OCI-LY3 (cell line): ENCODE measurements around the gene RGS19.

Experiments used
- H2AFZ ChIP-seq: fragments of 200-600, 300-600 bp; shearing (Covaris generic); 2 replicates; pipeline ENCODE4 v1.6.0; 2014; ENCODE audit warnings: antibody characterized with exemption, low read depth, low read length
- H3K27ac ChIP-seq: fragments of 200-600, 300-600 bp; sonication (generic); 2 replicates; pipeline ENCODE4 v1.5.1; 2014; ENCODE audit warnings: mild to moderate bottlenecking, low read length, moderate library complexity, mixed read lengths
- H3K27me3 ChIP-seq: fragments of 200-600, 300-600 bp; sonication (generic); 2 replicates; pipeline ENCODE4 v1.6.1; 2014; ENCODE audit warnings: low read depth, low read length, mixed read lengths
- H3K36me3 ChIP-seq: fragments of 200-600, 300-600 bp; sonication (generic); replicated peaks from 2 replicates; pipeline ENCODE3; 2014; ENCODE audit warnings: low read depth, low read length, mixed read lengths
- H3K4me1 ChIP-seq: fragments of 300-600, 200-600 bp; sonication (generic); 2 replicates; pipeline ENCODE4 v1.6.1; 2014; ENCODE audit warnings: low read length, mixed read lengths
- H3K4me2 ChIP-seq: fragments of 200-600, 300-600 bp; sonication (generic); 2 replicates; pipeline ENCODE4 v1.6.1; 2014; ENCODE audit warnings: low read length, mixed read lengths
- H3K4me3 ChIP-seq: fragments of 300-600, 200-600 bp; sonication (generic); 2 replicates; pipeline ENCODE4 v1.5.1; 2014; ENCODE audit warnings: antibody characterized with exemption, mild to moderate bottlenecking, low read length, moderate library complexity
- H3K79me2 ChIP-seq: fragments of 300-600, 200-600 bp; shearing (Covaris generic); 2 replicates; pipeline ENCODE4 v1.6.1; 2014; ENCODE audit warnings: mild to moderate bottlenecking, low read length, mixed read lengths
- H3K9ac ChIP-seq: fragments of 300-600, 200-600 bp; shearing (Covaris generic); 2 replicates; pipeline ENCODE4 v1.6.0; 2014; ENCODE audit warnings: mild to moderate bottlenecking, low read length, moderate library complexity
- H3K9me3 ChIP-seq: fragments of 200-600, 300-600 bp; shearing (Covaris generic); 2 replicates; pipeline ENCODE4 v1.6.1; 2014; ENCODE audit warnings: low read length, mixed read lengths; ENCODE audit not compliant: insufficient read depth
- H4K20me1 ChIP-seq: fragments of 200-600, 300-600 bp; sonication (generic); 2 replicates; pipeline ENCODE4 v1.6.1; 2016; ENCODE audit warnings: low read length, mixed read lengths; ENCODE audit not compliant: insufficient read depth
- EZH2phosphoT487 ChIP-seq: fragments of 200-600 bp; shearing (Covaris generic); IDR thresholded peaks from 2 replicates; pipeline ENCODE4 v1.6.1; 2018; ENCODE audit warnings: antibody characterized with exemption, mixed run types, low read depth
- TF ChIP-seq, protein P1 (sequence below): fragments of 200-600, 300-600 bp; sonication (generic); IDR thresholded peaks from 2 replicates; pipeline ENCODE4 v1.5.1; 2014; ENCODE audit warnings: antibody characterized with exemption, low read length, low read depth

Gene RGS19

DNA sequence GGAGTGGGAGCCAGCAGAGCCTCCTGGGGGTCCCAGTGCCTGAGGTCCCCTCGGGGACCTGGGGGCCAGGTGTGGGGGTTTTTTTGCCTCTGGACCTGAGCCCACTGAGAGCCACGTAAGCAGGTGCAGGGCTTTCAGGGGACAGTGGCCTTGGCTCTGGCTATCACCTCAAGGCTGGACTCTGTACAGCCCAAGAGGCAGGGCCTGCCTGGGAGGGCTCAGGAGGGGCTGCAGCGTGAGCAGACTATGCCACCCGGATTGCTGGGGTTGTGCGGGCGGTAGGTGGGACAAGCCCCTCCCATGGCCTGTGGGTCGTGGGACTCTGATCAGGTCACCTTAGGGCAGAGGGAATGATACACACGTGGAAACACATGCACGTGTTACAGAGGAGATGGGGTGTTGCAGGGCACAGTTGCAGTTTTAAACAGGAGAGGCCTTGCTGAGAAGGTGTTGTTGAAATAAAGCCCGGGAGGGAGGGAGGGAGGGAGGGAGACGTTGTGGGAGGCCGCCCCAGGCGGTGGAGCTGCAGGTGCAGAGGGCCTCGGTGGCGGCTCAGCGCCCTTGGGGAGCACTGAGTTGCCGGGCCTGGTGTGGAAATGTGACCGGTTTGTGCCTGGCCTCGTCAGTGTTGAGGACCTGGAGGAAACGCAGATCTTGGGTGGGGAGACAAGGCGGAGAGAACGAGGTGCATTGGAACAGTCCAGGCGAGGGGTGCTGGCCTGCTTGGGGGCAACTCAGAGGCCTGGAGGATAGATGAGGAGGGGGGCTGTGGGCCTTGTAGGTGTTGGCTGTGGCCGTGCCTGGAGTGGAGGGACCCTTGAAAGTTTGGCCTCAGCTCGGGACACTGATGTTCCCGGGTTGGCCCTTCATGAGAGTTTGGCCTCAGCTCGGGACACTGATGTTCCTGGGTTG lies 14.0 kb downstream of the RGS19 start:
- Histone ChIP-seq H3K9ac (no peak overlapping the region), H4K20me1 (no peaks in the 10 kb centered on the region), H3K4me3 (no peak overlapping the region), H3K27ac (no peak overlapping the region), H3K4me2 (no peak overlapping the region), H3K9me3 (no peaks in the 10 kb centered on the region), H3K36me3 (no peaks in the 10 kb centered on the region), H3K4me1 (peaks cover 20% of the 10 kb centered on the region), H2AFZ (no peak overlapping the region), H3K79me2 (no peaks in the 10 kb centered on the region), H3K27me3 (peaks cover 4% of the 10 kb centered on the region; the same call in 1 of the 2 replicates)
- TF ChIP-seq EZH2phosphoT487: no peak

DNA sequence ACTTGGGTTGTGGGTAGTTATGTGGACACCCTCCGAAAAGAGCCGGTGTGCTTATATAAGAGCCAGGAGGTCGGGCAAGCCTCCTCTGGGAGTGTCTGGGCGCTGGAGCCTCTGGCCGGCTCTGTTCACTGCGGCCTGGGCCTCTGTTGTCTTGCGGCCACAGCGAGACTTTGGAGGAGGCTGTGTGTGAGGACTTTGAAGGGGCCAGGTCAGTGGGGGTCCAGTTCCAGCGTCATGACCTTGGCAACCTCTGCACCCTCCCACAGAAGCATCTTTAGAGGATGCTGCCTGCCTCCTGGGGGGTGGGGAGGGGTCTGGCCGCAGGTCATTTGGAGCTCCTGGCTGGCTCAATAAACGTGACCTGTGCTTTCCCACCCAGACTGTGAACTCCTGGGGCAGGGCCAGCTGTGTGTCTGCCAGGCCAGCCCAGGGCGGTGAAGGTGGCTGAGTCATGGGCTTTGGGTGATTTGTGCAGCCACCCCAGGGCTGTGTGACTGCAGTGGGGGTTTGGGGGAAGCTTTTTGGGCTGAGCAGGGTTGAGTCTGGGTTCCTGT lies 15.1 kb downstream of the RGS19 start:
- Histone ChIP-seq H3K27ac (no peak overlapping the region), H3K4me2 (peak overlapping the region; percentile 91), H3K79me2 (no peaks in the 10 kb centered on the region), H3K36me3 (no peaks in the 10 kb centered on the region), H2AFZ (no peak overlapping the region), H4K20me1 (no peaks in the 10 kb centered on the region), H3K9me3 (no peaks in the 10 kb centered on the region), H3K4me3 (peak overlapping the region; percentile 88), H3K4me1 (peaks cover 20% of the 10 kb centered on the region), H3K27me3 (peaks cover 4% of the 10 kb centered on the region; the same call in 1 of the 2 replicates), H3K9ac (peak overlapping the region; percentile 78; the same call in 1 of the 2 replicates)
- TF ChIP-seq EZH2phosphoT487: no peak
- TF ChIP-seq, protein P1, sequence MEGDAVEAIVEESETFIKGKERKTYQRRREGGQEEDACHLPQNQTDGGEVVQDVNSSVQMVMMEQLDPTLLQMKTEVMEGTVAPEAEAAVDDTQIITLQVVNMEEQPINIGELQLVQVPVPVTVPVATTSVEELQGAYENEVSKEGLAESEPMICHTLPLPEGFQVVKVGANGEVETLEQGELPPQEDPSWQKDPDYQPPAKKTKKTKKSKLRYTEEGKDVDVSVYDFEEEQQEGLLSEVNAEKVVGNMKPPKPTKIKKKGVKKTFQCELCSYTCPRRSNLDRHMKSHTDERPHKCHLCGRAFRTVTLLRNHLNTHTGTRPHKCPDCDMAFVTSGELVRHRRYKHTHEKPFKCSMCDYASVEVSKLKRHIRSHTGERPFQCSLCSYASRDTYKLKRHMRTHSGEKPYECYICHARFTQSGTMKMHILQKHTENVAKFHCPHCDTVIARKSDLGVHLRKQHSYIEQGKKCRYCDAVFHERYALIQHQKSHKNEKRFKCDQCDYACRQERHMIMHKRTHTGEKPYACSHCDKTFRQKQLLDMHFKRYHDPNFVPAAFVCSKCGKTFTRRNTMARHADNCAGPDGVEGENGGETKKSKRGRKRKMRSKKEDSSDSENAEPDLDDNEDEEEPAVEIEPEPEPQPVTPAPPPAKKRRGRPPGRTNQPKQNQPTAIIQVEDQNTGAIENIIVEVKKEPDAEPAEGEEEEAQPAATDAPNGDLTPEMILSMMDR: no peak

DNA sequence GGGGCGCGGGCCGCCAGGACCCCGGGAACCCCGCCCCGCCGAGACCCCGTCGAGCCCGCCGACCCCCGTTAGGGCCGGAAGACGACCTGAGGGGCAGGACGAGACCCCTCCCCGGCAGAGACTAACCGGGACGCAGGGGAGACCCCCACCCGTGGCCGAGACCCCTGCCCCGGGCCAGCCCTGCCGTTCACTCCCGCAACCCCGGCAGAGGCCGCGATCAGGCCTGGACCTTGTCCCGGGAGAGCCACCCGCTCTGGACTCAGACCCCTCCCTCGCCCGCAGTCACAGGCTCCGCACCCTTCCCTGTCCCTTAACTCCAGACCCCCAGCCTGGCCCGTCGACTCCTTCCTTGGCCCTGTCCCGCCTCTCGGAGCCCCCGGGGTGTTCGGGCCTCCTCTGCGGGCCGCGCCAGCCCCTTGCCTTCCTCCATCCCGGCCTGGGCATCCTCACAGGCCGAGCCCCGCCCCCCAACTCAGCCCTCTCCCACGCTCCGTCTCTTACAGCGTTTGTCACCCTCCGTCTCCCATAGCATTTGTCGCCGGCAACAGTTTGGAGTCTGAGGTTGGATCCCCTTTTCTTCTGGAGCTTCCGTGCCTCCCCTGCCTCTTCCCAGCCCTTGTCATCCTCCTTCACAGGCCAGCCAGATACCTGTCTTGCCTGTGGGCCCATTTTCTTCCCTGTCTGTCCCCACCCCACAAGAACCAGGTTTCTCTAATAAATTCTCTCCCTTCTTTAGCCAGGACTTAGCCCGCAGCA lies 15.8 kb downstream of the RGS19 start:
- no peaks in the 10 kb centered on the region for H3K36me3 ChIP-seq
- H3K27ac ChIP-seq: no peak overlapping the region
- H3K9ac ChIP-seq: peak overlapping the region; percentile 78
- peak overlapping the region; percentile 91 for H3K4me2 ChIP-seq
- TF ChIP-seq EZH2phosphoT487: no peak
- TF ChIP-seq, protein P1: no peak
- H3K79me2 ChIP-seq: no peaks in the 10 kb centered on the region
- H3K4me3 ChIP-seq: peak overlapping the region; percentile 88
- H3K9me3 ChIP-seq: no peaks in the 10 kb centered on the region
- H4K20me1 ChIP-seq: no peaks in the 10 kb centered on the region
- H2AFZ ChIP-seq: no peak overlapping the region
- peaks cover 21% of the 10 kb centered on the region for H3K4me1 ChIP-seq
- H3K27me3 ChIP-seq: peaks cover 4% of the 10 kb centered on the region; the same call in 1 of the 2 replicates

DNA sequence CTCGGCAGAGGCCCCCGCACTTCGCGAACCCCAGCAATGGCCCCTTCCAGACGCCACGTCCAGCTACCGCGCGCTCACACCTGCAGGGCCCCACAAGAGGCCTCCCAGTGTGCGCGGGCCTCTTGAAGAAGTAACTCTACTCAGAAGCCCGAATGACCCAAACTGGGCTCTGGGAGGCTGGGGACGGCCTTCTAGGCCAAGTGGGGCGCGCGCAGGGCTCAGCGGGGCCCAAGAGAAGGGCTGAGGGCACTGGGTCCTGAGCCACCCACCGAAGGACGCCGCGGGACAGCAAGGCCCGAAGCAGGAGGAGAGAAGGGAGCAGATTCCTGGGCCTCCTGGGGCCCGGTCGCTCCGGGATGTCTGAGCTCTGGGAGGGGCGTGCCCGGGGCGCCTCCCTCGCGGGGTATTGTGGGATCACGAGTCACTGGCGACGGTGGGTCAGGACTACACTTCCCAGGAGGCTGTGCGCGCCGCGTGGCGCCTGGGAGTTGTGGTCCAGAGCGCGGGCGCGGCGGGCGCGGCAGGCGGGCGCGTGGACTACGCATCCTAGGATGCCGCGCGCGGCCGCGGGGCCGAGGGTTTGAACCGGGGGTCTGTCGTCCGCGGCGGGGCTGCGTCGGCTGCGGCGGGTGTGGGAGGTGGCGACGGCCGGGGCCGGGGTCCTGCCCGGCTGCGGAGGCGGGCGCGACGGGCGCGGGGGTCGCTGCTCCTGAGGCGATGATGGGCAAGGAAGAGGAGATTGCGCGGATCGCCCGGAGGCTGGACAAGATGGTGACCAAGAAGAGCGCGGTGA lies 16.5 kb downstream of the RGS19 start, which contains the start of gene TCEA2:
Gene TCEA2 (plus strand): TSS at position 603 of the 793 bp plus-strand sequence. CDS start 115 bp downstream, at position 718.
- Histone ChIP-seq H3K27ac (no peak within 1 kb of the TSS), H3K36me3 (no peaks in the 10 kb centered on the region), H3K4me3 (peak within 1 kb of the TSS; percentile 88), H3K9me3 (no peaks in the 10 kb centered on the region), H3K79me2 (no peaks in the 10 kb centered on the region), H2AFZ (peak within 1 kb of the TSS; percentile 83; the same call in 1 of the 2 replicates), H4K20me1 (no peaks in the 10 kb centered on the region), H3K27me3 (peaks cover 4% of the 10 kb centered on the region; the same call in 1 of the 2 replicates), H3K4me2 (peak within 1 kb of the TSS; percentile 91), H3K9ac (peak within 1 kb of the TSS; percentile 78), H3K4me1 (peaks cover 29% of the 10 kb centered on the region)
- TF ChIP-seq, protein P1: no peak
- no peak for TF ChIP-seq EZH2phosphoT487
